NT2/D1 (cell line): Measurements from ENCODE around the gene C19orf67.

ENCODE experiments used
- DNase-seq: peaks from one replicate; pipeline ENCODE4 v3.0.0-alpha.2; 2011; ENCODE audit warnings: low read depth, low spot score
- H3K27me3 ChIP-seq: 2 replicates; pipeline ENCODE4 v1.6.0; 2011; ENCODE audit warnings: mild to moderate bottlenecking; ENCODE audit not compliant: insufficient read length, insufficient read depth
- H3K36me3 ChIP-seq: 2 replicates; pipeline ENCODE4 v1.6.1; 2011; ENCODE audit warnings: mild to moderate bottlenecking, low read length, mixed read lengths; ENCODE audit not compliant: insufficient read depth, insufficient read length
- H3K4me1 ChIP-seq: 2 replicates; pipeline ENCODE4 v1.5.1; 2011; ENCODE audit not compliant: insufficient read depth, insufficient read length
- H3K4me3 ChIP-seq: 2 replicates; pipeline ENCODE4 v1.5.1; 2011; ENCODE audit warnings: low read depth; ENCODE audit not compliant: insufficient read length
- H3K9ac ChIP-seq: 2 replicates; pipeline ENCODE4 v1.6.0; 2011; ENCODE audit warnings: low read depth; ENCODE audit not compliant: insufficient read length
- H3K9me3 ChIP-seq: 2 replicates; pipeline ENCODE4 v1.5.1; 2011; ENCODE audit warnings: mild to moderate bottlenecking, low read length; ENCODE audit not compliant: insufficient read depth
- SUZ12 ChIP-seq: IDR thresholded peaks from 2 replicates; pipeline ENCODE4 v1.6.1; 2011; ENCODE audit not compliant: insufficient read length, insufficient read depth; ENCODE audit errors: extremely low read depth
- YY1 ChIP-seq: IDR thresholded peaks from 2 replicates; pipeline ENCODE4 v1.6.1; 2011; ENCODE audit not compliant: insufficient read length, insufficient read depth
- ZNF274 ChIP-seq: IDR thresholded peaks from 2 replicates; pipeline ENCODE4 v1.6.1; 2011; ENCODE audit warnings: mild to moderate bottlenecking, low read depth, low read length

Gene C19orf67

DNA sequence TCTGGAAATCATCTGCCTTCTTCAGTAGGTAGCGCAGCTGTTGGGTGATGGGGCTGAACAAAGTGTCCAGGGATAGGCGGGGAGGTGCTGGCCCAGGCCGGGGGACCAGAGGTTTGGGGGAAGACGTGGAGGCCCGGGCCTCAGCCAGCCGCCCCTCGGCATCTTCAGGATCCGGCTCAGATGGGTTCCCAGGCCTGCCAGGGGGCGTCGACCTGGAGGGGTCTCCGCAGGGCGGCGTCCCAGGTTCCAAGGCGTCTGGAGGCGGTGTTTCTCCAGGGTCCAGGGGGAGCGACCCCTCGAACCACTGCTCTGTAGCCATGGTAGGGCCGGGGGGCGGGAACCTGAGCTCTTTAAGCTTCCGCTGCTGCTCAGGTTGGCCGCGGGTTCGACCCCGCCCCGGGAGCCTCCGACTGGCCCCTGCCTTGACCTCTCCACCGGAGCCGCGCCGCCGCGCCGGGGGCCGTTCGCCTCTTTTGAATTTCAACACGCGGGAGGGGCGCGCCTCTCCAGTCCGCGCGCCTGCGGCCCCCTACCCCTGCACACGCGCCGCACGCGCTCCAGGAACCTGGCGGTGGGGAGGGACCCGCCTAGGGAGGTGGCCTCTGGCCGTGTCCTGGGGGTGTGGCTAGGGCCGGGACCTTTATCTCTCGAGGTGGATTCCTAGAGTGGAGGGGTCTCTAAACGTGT lies at the start of gene C19orf67:
Gene C19orf67, minus strand, starts transcription at position 475 of the 687 bp plus-strand sequence. Its CDS starts 156 bp downstream, at position 319.
- H3K9ac ChIP-seq = no peak within 1 kb of the TSS
- DNase-seq = no peak
- peaks cover 31% of the 10 kb centered on the region for H3K36me3 ChIP-seq
- H3K9me3 ChIP-seq = no peaks in the 10 kb centered on the region
- H3K4me1 ChIP-seq = peaks cover 9% of the 10 kb centered on the region
- TF ChIP-seq SUZ12 (no peak), ZNF274 (no peak), YY1 (no peak)
- H3K4me3 ChIP-seq = no peak within 1 kb of the TSS
- H3K27me3 ChIP-seq = no peaks in the 10 kb centered on the region

DNA sequence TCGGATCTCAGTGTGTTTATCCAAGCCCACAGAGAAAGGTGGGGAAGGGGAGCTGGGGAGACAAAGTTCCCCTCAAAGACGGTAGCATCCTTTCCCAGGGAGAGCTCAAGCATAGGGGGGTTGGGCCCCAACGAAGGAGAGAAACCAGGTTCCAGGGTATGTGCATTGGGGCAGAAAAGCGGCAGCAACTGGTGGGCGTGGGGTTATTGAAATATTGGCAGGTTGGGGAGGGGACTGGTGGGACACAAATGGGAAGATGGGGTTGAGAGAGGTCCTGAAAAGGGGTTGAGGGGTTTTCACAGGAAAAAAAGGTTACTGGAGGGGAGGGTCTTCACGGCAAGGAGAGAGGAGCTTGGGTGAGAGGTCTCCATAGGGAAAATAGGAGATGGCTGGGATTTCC lies 49.8 kb upstream of the C19orf67 start:
- peak overlapping the region; percentile 92 for H3K4me3 ChIP-seq
- H3K27me3 ChIP-seq = no peaks in the 10 kb centered on the region
- H3K4me1 ChIP-seq = peaks cover 9% of the 10 kb centered on the region
- H3K9ac ChIP-seq = peak overlapping the region; percentile 99
- DNase-seq = no peak
- no peaks in the 10 kb centered on the region for H3K9me3 ChIP-seq
- TF ChIP-seq ZNF274 = no peak
- no peak for TF ChIP-seq YY1
- no peak for TF ChIP-seq SUZ12
- peaks cover 26% of the 10 kb centered on the region for H3K36me3 ChIP-seq

DNA sequence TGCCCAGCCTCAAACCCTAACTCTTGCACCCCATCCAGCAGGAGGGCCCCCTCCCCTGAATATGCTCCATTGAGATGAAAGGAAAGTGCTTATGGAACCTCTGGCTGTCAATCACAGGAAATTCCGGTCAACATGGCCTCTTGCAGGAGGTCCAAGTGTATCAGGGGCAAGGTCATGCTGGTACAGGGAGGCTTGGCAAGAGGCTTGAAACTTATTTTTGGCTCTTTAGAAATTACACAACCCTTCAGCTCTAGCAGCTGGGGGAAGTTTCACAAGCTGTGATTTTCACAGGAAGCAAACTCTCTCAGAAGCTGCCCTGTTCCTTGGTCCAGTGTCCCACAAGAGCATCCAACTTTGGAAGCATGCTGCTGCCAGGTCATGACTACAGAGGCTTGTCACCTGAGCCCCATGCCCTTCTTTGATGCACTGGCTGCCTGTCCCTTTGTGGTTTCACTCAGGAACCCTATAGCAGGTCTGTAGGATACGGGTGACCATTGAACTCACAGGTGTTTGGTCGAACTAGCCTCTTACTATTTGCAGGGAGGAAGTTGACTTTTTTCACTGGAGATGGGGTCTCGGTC lies 42.4 kb upstream of the C19orf67 start:
- no peaks in the 10 kb centered on the region for H3K27me3 ChIP-seq
- no peaks in the 10 kb centered on the region for H3K9me3 ChIP-seq
- no peaks in the 10 kb centered on the region for H3K4me1 ChIP-seq
- H3K9ac ChIP-seq = no peak overlapping the region
- no peak for DNase-seq
- TF ChIP-seq ZNF274 (no peak), SUZ12 (no peak), YY1 (no peak)
- H3K4me3 ChIP-seq = no peak overlapping the region
- H3K36me3 ChIP-seq = peaks cover 55% of the 10 kb centered on the region

DNA sequence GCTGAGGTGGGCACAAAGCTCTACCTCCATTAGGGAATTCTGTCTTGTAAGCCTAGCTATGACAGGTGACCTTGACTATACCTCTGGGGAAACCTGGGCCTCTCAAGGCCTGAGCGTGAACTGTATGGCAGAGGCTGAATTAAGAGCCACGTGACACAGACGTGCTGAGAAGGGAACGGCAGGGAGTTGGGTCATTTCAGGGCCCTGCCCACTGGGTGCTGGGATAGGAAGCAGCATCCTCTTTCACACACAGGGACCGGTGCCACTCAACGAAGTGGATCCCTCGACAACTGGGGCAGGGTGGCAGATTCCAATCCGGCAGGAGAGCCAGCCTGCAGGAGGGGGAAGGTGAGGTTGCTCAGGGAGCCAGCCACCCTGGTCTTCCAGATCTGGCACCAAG lies 41.6 kb upstream of the C19orf67 start:
- Histone ChIP-seq H3K27me3 (no peaks in the 10 kb centered on the region), H3K4me3 (no peak overlapping the region), H3K9ac (no peak overlapping the region), H3K36me3 (peaks cover 53% of the 10 kb centered on the region), H3K4me1 (no peaks in the 10 kb centered on the region), H3K9me3 (no peaks in the 10 kb centered on the region)
- no peak for DNase-seq
- no peak for TF ChIP-seq SUZ12
- no peak for TF ChIP-seq ZNF274
- no peak for TF ChIP-seq YY1

DNA sequence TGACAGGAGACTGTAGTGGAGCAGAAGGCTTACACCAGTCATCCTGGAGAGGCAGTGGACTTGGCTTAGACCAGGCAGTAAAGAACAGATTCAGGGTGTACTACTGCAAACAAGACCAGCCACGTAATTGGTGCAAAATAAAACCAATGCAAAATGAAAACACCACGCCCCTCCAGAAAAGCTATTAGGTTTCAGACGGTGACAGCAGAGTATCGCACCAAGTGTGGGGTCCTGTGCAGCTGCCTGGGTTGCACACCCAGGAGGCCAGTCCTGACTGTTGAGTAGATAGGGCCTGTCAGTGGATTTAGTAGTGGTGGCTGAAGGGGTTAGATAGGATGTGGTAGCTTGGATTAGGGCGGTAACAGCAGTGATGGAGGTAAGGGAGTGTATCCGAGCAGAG lies 37.3 kb upstream of the C19orf67 start:
- Histone ChIP-seq H3K36me3 (peaks cover 55% of the 10 kb centered on the region), H3K4me3 (no peak overlapping the region), H3K27me3 (no peaks in the 10 kb centered on the region), H3K4me1 (no peaks in the 10 kb centered on the region), H3K9ac (no peak overlapping the region), H3K9me3 (no peaks in the 10 kb centered on the region)
- TF ChIP-seq YY1 (no peak), SUZ12 (no peak), ZNF274 (no peak)
- DNase-seq = no peak

DNA sequence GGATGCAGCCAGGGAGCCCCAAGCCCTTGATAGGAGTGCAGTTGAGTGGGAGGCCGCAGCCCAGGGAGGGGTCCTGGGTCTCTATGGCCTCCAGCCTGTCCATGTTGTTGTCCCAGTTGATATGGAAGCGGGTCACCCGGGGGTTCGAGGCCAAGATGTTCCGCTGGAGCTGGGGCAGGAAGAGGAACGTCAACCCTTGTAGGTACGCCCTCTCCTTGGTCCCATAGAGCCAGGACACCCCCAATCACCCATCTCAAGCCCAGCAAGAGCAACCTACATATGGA lies 34.9 kb upstream of the C19orf67 start:
- TF ChIP-seq ZNF274 = no peak
- TF ChIP-seq YY1 = no peak
- TF ChIP-seq SUZ12 = no peak
- no peaks in the 10 kb centered on the region for H3K27me3 ChIP-seq
- H3K9me3 ChIP-seq = no peaks in the 10 kb centered on the region
- H3K4me1 ChIP-seq = peaks cover 5% of the 10 kb centered on the region
- no peak overlapping the region for H3K9ac ChIP-seq
- H3K36me3 ChIP-seq = peaks cover 44% of the 10 kb centered on the region
- H3K4me3 ChIP-seq = no peak overlapping the region
- DNase-seq = no peak

DNA sequence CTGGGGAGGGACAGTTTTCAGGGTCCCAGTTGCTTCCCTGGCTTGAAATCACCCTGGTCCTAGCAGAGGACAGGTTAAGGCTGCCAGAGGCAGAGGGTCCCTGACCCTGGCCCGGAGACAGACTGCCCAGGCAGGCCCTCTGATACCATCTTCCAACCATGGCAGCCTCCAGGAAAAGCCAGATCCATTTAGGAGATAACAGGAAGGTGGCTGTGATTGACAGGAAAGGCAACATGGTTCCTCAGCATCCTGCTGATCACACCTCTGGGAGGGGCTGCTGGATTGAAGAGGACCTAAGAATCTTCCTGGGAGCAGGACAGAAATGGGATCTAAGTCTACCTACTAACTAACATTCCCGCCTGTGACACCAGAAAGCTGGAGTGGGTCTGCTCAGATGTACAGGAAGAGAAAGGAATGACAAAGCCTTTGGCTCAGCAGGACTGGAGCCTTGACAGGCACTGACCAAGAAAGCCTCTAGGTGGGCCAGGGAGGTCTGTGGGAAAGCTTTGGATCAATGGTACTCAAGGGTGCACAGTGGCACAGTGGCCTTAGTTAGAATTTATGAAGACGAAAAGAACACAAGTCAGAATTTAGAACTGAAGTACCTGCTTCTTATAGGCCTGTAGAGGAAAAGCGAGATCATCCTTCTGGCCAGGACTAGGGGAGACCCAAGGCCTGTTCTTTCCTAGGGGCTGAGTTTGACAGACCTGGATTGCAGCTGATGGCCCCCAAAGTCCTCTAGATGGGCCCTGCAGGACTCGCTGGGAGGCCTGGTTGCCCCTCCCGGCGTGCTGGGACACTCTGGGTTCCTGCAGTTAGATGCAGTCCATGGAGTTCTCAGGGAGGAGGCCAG lies 34.3 kb upstream of the C19orf67 start:
- no peak for DNase-seq
- Histone ChIP-seq H3K9ac (no peak overlapping the region), H3K36me3 (peaks cover 39% of the 10 kb centered on the region), H3K4me3 (no peak overlapping the region), H3K27me3 (no peaks in the 10 kb centered on the region), H3K9me3 (no peaks in the 10 kb centered on the region), H3K4me1 (peaks cover 5% of the 10 kb centered on the region)
- TF ChIP-seq YY1 (no peak), SUZ12 (no peak), ZNF274 (no peak)
